ENCODE measurements around the gene CIC. TPM values are rescaled to one million over a fixed set of nuclear protein-coding genes. Genes with fewer than 3 reads are reported as not detected.

The CIC gene
- total RNA-seq, 2 experiments from 2014 or later, result 60.7 to 65.6 TPM

GRCh38 chr19:42313096-42313839 lies 44.2 kb downstream of the CIC start, which contains the start of gene TMEM145:
Gene TMEM145, plus strand, starts transcription at chr19:42313309. Its CDS starts 68 bp downstream, at chr19:42313377.
- peak within 1 kb of the TSS; percentile 68 for H3K4me3 Mint-ChIP-seq
- TF ChIP-seq, protein P1, sequence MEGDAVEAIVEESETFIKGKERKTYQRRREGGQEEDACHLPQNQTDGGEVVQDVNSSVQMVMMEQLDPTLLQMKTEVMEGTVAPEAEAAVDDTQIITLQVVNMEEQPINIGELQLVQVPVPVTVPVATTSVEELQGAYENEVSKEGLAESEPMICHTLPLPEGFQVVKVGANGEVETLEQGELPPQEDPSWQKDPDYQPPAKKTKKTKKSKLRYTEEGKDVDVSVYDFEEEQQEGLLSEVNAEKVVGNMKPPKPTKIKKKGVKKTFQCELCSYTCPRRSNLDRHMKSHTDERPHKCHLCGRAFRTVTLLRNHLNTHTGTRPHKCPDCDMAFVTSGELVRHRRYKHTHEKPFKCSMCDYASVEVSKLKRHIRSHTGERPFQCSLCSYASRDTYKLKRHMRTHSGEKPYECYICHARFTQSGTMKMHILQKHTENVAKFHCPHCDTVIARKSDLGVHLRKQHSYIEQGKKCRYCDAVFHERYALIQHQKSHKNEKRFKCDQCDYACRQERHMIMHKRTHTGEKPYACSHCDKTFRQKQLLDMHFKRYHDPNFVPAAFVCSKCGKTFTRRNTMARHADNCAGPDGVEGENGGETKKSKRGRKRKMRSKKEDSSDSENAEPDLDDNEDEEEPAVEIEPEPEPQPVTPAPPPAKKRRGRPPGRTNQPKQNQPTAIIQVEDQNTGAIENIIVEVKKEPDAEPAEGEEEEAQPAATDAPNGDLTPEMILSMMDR (IDR thresholded peaks at IDR 0.05), result no peak
- DNase-seq, result peak; percentile 69
- CTCF ChIA-PET, result interaction anchor here (0.8 to 1.5 kb wide), 3 partner anchors 8 to 180 kb away, joined by 3 read pairs; no protein-coding TSS in a partner anchor
- H3K27me3 Mint-ChIP-seq, result peaks cover 35% of the 10 kb centered on the region
- ATAC-seq, result peak; percentile 79
- H3K27ac Mint-ChIP-seq, result no peak within 1 kb of the TSS
- POLR2A ChIA-PET, result interaction anchor here (1.6 kb wide), 1 partner anchor 11 kb away, joined by 5 read pairs; the partner anchor contains the start of genes PAFAH1B3 and PRR19
- peaks cover 21% of the 10 kb centered on the region for H3K4me1 Mint-ChIP-seq (ENCODE audit: low read depth)
- H3K9me3 Mint-ChIP-seq, result no peaks in the 10 kb centered on the region
- intact Hi-C loops (cut with micrococcal nuclease), result no loop called here
- no peaks in the 10 kb centered on the region for H3K36me3 Mint-ChIP-seq (ENCODE audit: low read depth)

DNA sequence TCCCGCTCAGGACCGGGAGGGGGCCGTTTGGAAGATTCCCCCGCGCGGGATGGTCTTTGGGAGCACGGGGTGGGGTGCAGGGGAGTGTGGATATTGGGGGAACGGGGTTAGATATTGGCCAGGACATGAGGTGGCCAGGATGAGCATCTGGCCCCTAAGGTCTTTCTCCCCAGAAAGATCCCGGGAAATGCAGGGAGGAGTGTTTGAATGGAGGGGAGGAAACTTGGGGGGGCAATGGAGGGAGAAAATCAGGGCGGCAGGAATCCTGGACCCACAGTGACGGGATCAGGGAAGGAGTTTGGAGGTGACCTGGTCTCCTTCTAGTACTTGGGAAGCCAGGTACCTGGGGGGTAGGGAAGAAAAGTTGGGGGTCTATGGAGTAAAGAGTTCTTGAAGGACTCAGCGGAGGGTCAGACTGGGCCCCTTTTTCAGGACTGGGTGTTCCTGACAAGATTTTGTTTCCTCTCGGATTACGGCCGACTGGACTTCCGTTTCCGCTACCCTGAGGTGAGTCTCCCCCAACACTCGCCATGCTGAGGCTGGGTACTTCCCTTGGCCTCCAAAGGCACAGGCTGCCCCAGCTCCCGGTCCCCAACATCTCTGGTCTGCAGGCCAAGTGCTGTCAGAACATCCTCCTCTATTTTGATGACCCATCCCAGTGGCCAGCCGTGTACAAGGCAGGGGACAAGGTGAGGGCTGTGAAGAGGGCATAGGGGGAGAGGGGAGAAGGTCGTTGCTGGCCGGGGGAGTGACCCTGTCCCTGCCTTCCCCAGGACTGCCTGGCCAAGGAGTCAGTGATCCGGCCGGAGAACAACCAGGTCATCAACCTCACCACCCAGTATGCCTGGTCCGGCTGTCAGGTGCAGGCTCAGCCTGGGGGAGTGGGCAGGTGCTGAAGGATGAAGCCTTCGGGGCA lies 45.0 kb downstream of the CIC start:
- intact Hi-C loops (cut with micrococcal nuclease), result no loop called here
- H3K27ac Mint-ChIP-seq, result no peak overlapping the region
- no peak for ATAC-seq

DNA sequence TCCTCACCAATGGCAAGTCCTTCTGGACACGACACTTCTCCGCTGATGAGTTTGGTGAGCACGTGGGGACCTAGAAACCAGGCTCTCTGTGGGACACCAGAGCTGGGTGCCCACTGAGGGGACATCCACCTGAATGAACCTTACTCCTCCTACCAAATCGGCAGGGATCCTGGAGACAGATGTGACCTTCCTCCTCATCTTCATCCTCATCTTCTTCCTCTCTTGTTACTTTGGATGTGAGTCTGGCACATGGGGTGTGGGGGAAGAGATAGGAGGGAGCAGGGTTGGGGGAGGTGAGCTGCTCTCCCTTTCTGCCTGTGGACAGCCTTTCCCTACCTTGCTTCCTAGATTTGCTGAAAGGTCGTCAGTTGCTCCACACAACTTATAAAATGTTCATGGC lies 46.0 kb downstream of the CIC start:
- ATAC-seq (no peak), DNase-seq (no peak)
- Mint-ChIP-seq H3K36me3 (ENCODE audit: low read depth) (no peaks in the 10 kb centered on the region), H3K27me3 (peaks cover 35% of the 10 kb centered on the region), H3K4me1 (ENCODE audit: low read depth) (peaks cover 21% of the 10 kb centered on the region), H3K9me3 (no peaks in the 10 kb centered on the region), H3K27ac (no peak overlapping the region), H3K4me3 (no peak overlapping the region)
- ChIA-PET POLR2A (no interaction called here), CTCF (no interaction called here)
- TF ChIP-seq, protein P1 (IDR thresholded peaks at IDR 0.05), result no peak
- intact Hi-C loops (cut with micrococcal nuclease), result no loop called here

More for the DNA sequence above, 45.0 kb downstream of the CIC start:
- CTCF ChIA-PET, result interaction anchor here (0.8 to 1.5 kb wide), 3 partner anchors 9 to 181 kb away, joined by 3 read pairs; no protein-coding TSS in a partner anchor
- POLR2A ChIA-PET, result interaction anchor here (1.6 kb wide), 1 partner anchor 12 kb away, joined by 5 read pairs; the partner anchor contains the start of genes PAFAH1B3 and PRR19
- Mint-ChIP-seq H3K9me3 (no peaks in the 10 kb centered on the region), H3K36me3 (ENCODE audit: low read depth) (no peaks in the 10 kb centered on the region), H3K4me3 (peak overlapping the region; percentile 56), H3K27me3 (peaks cover 35% of the 10 kb centered on the region), H3K4me1 (ENCODE audit: low read depth) (peaks cover 21% of the 10 kb centered on the region)
- TF ChIP-seq, protein P1 (IDR thresholded peaks at IDR 0.05), result no peak
- no peak for DNase-seq

GRCh38 chr19:42316223-42317211 lies 47.5 kb downstream of the CIC start:
- ChIA-PET POLR2A (no interaction called here), CTCF (interaction anchor here (0.7 to 1.1 kb wide), 2 partner anchors 24 to 184 kb away, joined by 3 read pairs; no protein-coding TSS in a partner anchor)
- intact Hi-C loops (cut with micrococcal nuclease), result no loop called here
- Mint-ChIP-seq H3K27ac (peak overlapping the region; percentile 69), H3K4me1 (ENCODE audit: low read depth) (peaks cover 21% of the 10 kb centered on the region), H3K9me3 (no peaks in the 10 kb centered on the region), H3K27me3 (peaks cover 28% of the 10 kb centered on the region), H3K36me3 (ENCODE audit: low read depth) (no peaks in the 10 kb centered on the region), H3K4me3 (peak overlapping the region; percentile 37)
- TF ChIP-seq, protein P1 (IDR thresholded peaks at IDR 0.05), result no peak
- ATAC-seq, result no peak
- DNase-seq, result peak; percentile 33

Measured in activated CD8-positive, alpha-beta T cell treated with anti-CD3 and anti-CD28 coated beads for 36 hours (primary cell).